HG03045 (cell line): ENCODE data around the gene FAM3D.

ENCODE experiments used
- ATAC-seq: cut with Tn5 transposase; IDR thresholded peaks from one replicate; pipeline ENCODE4 v1.9.1; 2021; ENCODE audit warnings: mild to moderate bottlenecking, moderate library complexity; ENCODE audit not compliant: unreplicated experiment

The FAM3D gene

GRCh38 chr3:58629629-58630028 is 36.9 kb downstream of the FAM3D start:
- ATAC-seq = no peak

GRCh38 chr3:58628823-58629562 is 37.6 kb downstream of the FAM3D start:
- no peak for ATAC-seq

- no peak for ATAC-seq
Measured at GRCh38 chr3:58627941-58628340, 38.6 kb downstream of the FAM3D start.

GRCh38 chr3:58627570-58627885 is 39.0 kb downstream of the FAM3D start:
- no peak for ATAC-seq

GRCh38 chr3:58626841-58627569 is 39.6 kb downstream of the FAM3D start:
- no peak for ATAC-seq

- no peak for ATAC-seq
Measured at GRCh38 chr3:58625196-58625824, 41.3 kb downstream of the FAM3D start.

- no peak for ATAC-seq
Measured at GRCh38 chr3:58624550-58624949, 42.0 kb downstream of the FAM3D start.

GRCh38 chr3:58623961-58624360 is 42.6 kb downstream of the FAM3D start:
- ATAC-seq = no peak

GRCh38 chr3:58623478-58623877 is 43.1 kb downstream of the FAM3D start:
- no peak for ATAC-seq

GRCh38 chr3:58622892-58623291 is 43.7 kb downstream of the FAM3D start:
- ATAC-seq = no peak

GRCh38 chr3:58622436-58622835 is 44.1 kb downstream of the FAM3D start:
- no peak for ATAC-seq

- ATAC-seq = no peak
Measured at GRCh38 chr3:58621086-58621830, 45.3 kb downstream of the FAM3D start.

GRCh38 chr3:58620421-58620820 is 46.2 kb downstream of the FAM3D start:
- ATAC-seq = no peak

GRCh38 chr3:58617338-58617761 is 49.2 kb downstream of the FAM3D start:
- ATAC-seq = no peak

- ATAC-seq = no peak
Measured at GRCh38 chr3:58613236-58614132, 53.1 kb downstream of the FAM3D start.

GRCh38 chr3:58612830-58613229 is 53.7 kb downstream of the FAM3D start:
- ATAC-seq = no peak

- no peak for ATAC-seq
Measured at GRCh38 chr3:58609990-58610389, 56.6 kb downstream of the FAM3D start.

GRCh38 chr3:58608648-58609047 is 57.9 kb downstream of the FAM3D start:
- no peak for ATAC-seq

GRCh38 chr3:58607816-58608215 is 58.8 kb downstream of the FAM3D start:
- ATAC-seq = no peak

- ATAC-seq = no peak
Measured at GRCh38 chr3:58606693-58607092, 59.9 kb downstream of the FAM3D start.
